MM.1S (cell line): ENCODE measurements around the gene MAPK4.

Experiments used
- DNase-seq: peaks from one replicate; pipeline ENCODE4 v3.0.0-alpha.2; 2015
- H2AFZ ChIP-seq: fragments of 300-600 bp; sonication (generic); 2 replicates; pipeline ENCODE4 v1.6.0; 2016; ENCODE audit warnings: antibody characterized with exemption, low read length
- H3F3A ChIP-seq: fragments of 300-600 bp; sonication (generic); 2 replicates; pipeline ENCODE4 v1.6.1; 2016; ENCODE audit warnings: mild to moderate bottlenecking, antibody characterized with exemption, low read length, moderate library complexity, mixed read lengths; ENCODE audit not compliant: insufficient read depth
- H3K27ac ChIP-seq: fragments of 300-600 bp; sonication (generic); 2 replicates; pipeline ENCODE4 v1.5.1; 2016; ENCODE audit warnings: mild to moderate bottlenecking, low read length
- H3K27me3 ChIP-seq: fragments of 300-600 bp; sonication (generic); replicated peaks from 2 replicates; pipeline ENCODE4 v1.6.0; 2016; ENCODE audit warnings: low read length; ENCODE audit not compliant: insufficient read depth
- H3K36me3 ChIP-seq: fragments of 300-600 bp; sonication (generic); replicated peaks from 2 replicates; pipeline ENCODE4 v1.6.1; 2016; ENCODE audit warnings: mild to moderate bottlenecking, low read length, mixed read lengths; ENCODE audit not compliant: insufficient read depth
- H3K4me1 ChIP-seq: fragments of 300-600 bp; sonication (generic); 2 replicates; pipeline ENCODE4 v1.6.1; 2016; ENCODE audit warnings: low read length, mixed read lengths
- H3K4me2 ChIP-seq: fragments of 300-600 bp; sonication (generic); 2 replicates; pipeline ENCODE4 v1.6.0; 2016; ENCODE audit warnings: low read depth, low read length
- H3K4me3 ChIP-seq: fragments of 300-600 bp; sonication (generic); 2 replicates; pipeline ENCODE4 v1.5.1; 2016; ENCODE audit warnings: low read length, mixed read lengths
- H3K79me2 ChIP-seq: fragments of 300-600 bp; sonication (generic); 2 replicates; pipeline ENCODE4 v1.6.1; 2016; ENCODE audit warnings: mixed run types, low read length, mixed read lengths
- H3K9ac ChIP-seq: fragments of 300-600 bp; sonication (generic); 2 replicates; pipeline ENCODE4 v1.6.1; 2016; ENCODE audit warnings: low read length, mixed read lengths
- H3K9me2 ChIP-seq: fragments of 300-600 bp; sonication (generic); replicated peaks from 2 replicates; pipeline ENCODE4 v1.6.1; 2016; ENCODE audit warnings: mild to moderate bottlenecking, low read length, mixed read lengths; ENCODE audit not compliant: insufficient read depth
- H3K9me3 ChIP-seq: fragments of 300-600 bp; sonication (generic); replicated peaks from 2 replicates; pipeline ENCODE4 v1.6.1; 2016; ENCODE audit warnings: mild to moderate bottlenecking, low read length, mixed read lengths; ENCODE audit not compliant: insufficient read depth
- H4K20me1 ChIP-seq: fragments of 300-600 bp; sonication (generic); 2 replicates; pipeline ENCODE4 v1.6.1; 2016; ENCODE audit warnings: mild to moderate bottlenecking, low read length, moderate library complexity, mixed read lengths; ENCODE audit not compliant: insufficient read depth
- EZH2 ChIP-seq: fragments of 300-600 bp; sonication (generic); optimal IDR thresholded peaks from 2 replicates; pipeline ENCODE3; 2017; ENCODE audit warnings: low read depth, mild to moderate bottlenecking, antibody characterized with exemption, low read length, mixed read lengths
- EZH2phosphoT487 ChIP-seq: fragments of 300-600 bp; sonication (generic); IDR thresholded peaks from 2 replicates; pipeline ENCODE4 v1.6.1; 2018; ENCODE audit warnings: antibody characterized with exemption, low read length
- TF ChIP-seq, protein P1 (sequence below): fragments of 300-600 bp; sonication (generic); IDR thresholded peaks from 2 replicates; pipeline ENCODE4 v1.5.1; 2016; ENCODE audit warnings: antibody characterized with exemption, low read length, mixed read lengths

The MAPK4 gene

DNA sequence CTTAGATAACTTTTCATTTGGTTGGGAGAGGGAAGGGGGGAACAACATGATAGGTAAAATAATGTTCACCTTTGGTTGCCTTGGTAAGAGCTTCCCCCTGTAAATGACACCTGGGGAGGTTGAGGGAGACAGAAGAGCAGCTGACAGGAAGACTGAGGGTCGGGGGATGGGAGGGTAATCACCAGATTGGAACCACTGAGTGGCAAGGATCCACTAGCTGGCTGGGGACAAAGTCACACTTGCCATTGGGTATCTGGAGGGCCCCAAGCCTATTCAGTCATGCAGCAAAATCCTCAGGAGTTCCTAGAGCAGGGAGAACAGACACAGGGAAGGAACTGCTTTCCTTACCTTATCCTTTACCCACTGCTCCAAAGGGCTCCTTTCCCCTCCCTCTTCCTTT, 84.3 kb downstream of the MAPK4 start:
- no peaks in the 10 kb centered on the region for H3K4me1 ChIP-seq
- no peak overlapping the region for H2AFZ ChIP-seq
- no peak overlapping the region for H3K4me3 ChIP-seq
- no peaks in the 10 kb centered on the region for H3K27me3 ChIP-seq
- H3K9ac ChIP-seq: no peak overlapping the region
- H3K36me3 ChIP-seq: no peaks in the 10 kb centered on the region
- no peaks in the 10 kb centered on the region for H3K79me2 ChIP-seq
- no peaks in the 10 kb centered on the region for H4K20me1 ChIP-seq
- H3K9me2 ChIP-seq: no peaks in the 10 kb centered on the region
- H3K4me2 ChIP-seq: no peak overlapping the region
- no peak for DNase-seq
- no peak overlapping the region for H3K27ac ChIP-seq
- TF ChIP-seq, protein P1, sequence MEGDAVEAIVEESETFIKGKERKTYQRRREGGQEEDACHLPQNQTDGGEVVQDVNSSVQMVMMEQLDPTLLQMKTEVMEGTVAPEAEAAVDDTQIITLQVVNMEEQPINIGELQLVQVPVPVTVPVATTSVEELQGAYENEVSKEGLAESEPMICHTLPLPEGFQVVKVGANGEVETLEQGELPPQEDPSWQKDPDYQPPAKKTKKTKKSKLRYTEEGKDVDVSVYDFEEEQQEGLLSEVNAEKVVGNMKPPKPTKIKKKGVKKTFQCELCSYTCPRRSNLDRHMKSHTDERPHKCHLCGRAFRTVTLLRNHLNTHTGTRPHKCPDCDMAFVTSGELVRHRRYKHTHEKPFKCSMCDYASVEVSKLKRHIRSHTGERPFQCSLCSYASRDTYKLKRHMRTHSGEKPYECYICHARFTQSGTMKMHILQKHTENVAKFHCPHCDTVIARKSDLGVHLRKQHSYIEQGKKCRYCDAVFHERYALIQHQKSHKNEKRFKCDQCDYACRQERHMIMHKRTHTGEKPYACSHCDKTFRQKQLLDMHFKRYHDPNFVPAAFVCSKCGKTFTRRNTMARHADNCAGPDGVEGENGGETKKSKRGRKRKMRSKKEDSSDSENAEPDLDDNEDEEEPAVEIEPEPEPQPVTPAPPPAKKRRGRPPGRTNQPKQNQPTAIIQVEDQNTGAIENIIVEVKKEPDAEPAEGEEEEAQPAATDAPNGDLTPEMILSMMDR: no peak
- TF ChIP-seq EZH2: no peak
- no peaks in the 10 kb centered on the region for H3F3A ChIP-seq
- H3K9me3 ChIP-seq: no peaks in the 10 kb centered on the region

DNA sequence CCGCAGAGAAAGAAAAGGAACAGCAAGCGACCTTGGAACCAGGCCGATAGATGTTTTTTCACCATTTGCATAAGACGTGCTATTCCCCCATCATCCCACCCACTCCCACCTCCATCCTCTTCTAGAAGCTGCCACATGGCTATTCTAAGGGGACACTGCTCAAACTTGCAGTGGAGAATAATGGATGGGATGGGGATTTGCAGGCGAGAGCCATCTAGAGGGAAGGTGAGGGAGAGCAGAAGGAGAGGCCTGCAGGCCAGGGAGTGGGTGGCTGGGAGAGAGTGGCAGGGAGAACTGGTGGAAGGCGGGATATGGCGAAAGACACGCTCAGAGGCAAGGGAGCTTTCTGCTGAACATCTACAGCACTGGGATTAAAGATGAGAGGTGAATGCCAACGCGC, 84.9 kb downstream of the MAPK4 start:
- DNase-seq: no peak
- Histone ChIP-seq H3K27ac (no peak overlapping the region), H3K9me2 (no peaks in the 10 kb centered on the region), H3F3A (no peaks in the 10 kb centered on the region), H3K9ac (no peak overlapping the region), H3K27me3 (no peaks in the 10 kb centered on the region), H3K9me3 (no peaks in the 10 kb centered on the region), H3K4me1 (no peaks in the 10 kb centered on the region), H2AFZ (no peak overlapping the region), H4K20me1 (no peaks in the 10 kb centered on the region), H3K4me2 (no peak overlapping the region), H3K36me3 (no peaks in the 10 kb centered on the region), H3K4me3 (no peak overlapping the region), H3K79me2 (no peaks in the 10 kb centered on the region)
- no peak for TF ChIP-seq EZH2
- TF ChIP-seq, protein P1: peak; percentile 30

DNA sequence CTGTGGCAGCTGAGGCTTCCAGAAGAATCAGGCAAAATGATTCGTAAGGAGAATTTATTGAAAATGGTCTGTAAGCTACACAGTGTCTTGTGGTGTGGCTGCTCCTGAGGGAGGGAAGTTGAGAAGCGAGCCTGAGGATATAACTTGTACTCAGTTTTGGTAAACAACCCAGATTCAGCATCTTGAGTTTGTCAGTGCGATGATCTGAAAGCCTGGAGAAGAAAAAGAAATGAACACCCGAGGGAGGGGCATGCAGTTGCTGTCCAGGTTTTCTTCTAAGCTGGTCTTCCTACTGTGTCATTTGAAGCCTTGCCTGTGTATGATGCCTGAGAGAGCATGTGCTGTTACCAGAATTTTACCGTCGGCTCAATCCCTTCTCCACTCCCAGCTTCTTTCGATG, 87.3 kb downstream of the MAPK4 start:
- no peaks in the 10 kb centered on the region for H3F3A ChIP-seq
- no peaks in the 10 kb centered on the region for H3K36me3 ChIP-seq
- no peaks in the 10 kb centered on the region for H3K27me3 ChIP-seq

More for the DNA sequence above, 87.3 kb downstream of the MAPK4 start:
- no peak overlapping the region for H3K27ac ChIP-seq
- H3K4me3 ChIP-seq: no peak overlapping the region
- H3K4me1 ChIP-seq: no peaks in the 10 kb centered on the region
- DNase-seq: no peak
- H3K9me3 ChIP-seq: no peaks in the 10 kb centered on the region
- H3K79me2 ChIP-seq: no peaks in the 10 kb centered on the region
- no peaks in the 10 kb centered on the region for H4K20me1 ChIP-seq
- TF ChIP-seq, protein P1: no peak
- TF ChIP-seq EZH2phosphoT487 (no peak), EZH2 (no peak)
- H3K9me2 ChIP-seq: no peaks in the 10 kb centered on the region
- H2AFZ ChIP-seq: no peak overlapping the region
- no peak overlapping the region for H3K9ac ChIP-seq
- no peak overlapping the region for H3K4me2 ChIP-seq
